ENCODE measurements around the gene GPC3. TPM values are rescaled to one million over a fixed set of nuclear protein-coding genes. Genes with fewer than 3 reads are reported as not detected.

The GPC3 gene
- total RNA-seq, 4 donors from 2014 or later = 1.4 to 5.8 (median 2.7) TPM

DNA sequence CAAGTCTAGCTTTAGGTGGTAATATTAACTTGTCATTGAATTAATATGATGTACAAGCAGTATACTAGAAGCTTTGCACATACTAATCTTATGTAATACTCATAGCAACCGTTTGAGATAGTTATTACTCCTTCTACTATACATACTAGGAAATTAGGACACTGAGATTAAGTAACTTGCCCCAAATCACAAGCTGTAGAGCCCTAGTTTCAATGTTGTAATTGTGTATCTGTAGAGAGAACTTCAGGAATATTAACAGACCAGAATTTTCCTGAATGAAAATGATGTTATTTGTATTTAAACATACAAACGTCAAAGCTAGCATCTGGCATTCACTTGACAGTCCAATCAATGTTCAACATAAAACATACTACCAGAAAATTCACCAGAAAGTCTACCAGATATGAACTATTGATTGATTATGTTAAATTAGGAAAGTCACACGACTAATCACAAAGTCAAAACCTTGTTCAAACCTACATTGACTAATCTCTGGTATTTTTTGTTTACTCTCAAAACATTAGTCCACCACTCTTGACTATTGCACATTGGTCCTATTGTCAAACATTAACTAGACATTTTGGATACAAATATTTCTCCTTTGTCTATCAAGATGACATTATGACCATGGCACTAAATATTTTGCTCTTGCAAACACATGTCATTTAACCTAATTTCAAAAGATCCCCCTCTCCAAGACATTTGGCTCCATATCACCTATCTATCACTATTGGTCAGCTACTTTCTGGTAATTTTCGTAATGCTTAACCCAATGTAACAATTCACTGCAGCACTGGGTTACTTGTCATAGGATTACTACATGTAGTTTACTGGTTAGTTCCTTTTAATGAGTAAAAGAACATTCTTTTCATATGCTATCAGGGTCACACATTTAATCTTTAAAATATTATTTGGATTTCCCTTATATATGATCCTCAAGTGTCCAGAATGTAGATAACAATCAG lies 100.7 kb downstream of the GPC3 start:
- no peaks in the 10 kb centered on the region for H3K9me3 ChIP-seq
- in situ Hi-C loops (cut with MboI; ENCODE audit: low sequenced_read_pairs in 4 of 4) (no loop called here), intact Hi-C loops (cut with DNase I; ENCODE audit: low total_unique reads) (no loop called here)
- H3K36me3 ChIP-seq = no peaks in the 10 kb centered on the region
- no peak overlapping the region for H3K27ac ChIP-seq
- no peak for ATAC-seq
- no peaks in the 10 kb centered on the region for H3K4me1 ChIP-seq
- no peak for DNase-seq
- TF ChIP-seq, protein P1, sequence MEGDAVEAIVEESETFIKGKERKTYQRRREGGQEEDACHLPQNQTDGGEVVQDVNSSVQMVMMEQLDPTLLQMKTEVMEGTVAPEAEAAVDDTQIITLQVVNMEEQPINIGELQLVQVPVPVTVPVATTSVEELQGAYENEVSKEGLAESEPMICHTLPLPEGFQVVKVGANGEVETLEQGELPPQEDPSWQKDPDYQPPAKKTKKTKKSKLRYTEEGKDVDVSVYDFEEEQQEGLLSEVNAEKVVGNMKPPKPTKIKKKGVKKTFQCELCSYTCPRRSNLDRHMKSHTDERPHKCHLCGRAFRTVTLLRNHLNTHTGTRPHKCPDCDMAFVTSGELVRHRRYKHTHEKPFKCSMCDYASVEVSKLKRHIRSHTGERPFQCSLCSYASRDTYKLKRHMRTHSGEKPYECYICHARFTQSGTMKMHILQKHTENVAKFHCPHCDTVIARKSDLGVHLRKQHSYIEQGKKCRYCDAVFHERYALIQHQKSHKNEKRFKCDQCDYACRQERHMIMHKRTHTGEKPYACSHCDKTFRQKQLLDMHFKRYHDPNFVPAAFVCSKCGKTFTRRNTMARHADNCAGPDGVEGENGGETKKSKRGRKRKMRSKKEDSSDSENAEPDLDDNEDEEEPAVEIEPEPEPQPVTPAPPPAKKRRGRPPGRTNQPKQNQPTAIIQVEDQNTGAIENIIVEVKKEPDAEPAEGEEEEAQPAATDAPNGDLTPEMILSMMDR (IDR thresholded peaks at IDR 0.05 in 4 of 5, conservative IDR thresholded peaks at IDR 0.05 in 1 of 5) = no peak
- no peak for TF ChIP-seq POLR2A (IDR thresholded peaks at IDR 0.05)
- H3K4me3 ChIP-seq = no peak overlapping the region
- no peaks in the 10 kb centered on the region for H3K27me3 ChIP-seq

DNA sequence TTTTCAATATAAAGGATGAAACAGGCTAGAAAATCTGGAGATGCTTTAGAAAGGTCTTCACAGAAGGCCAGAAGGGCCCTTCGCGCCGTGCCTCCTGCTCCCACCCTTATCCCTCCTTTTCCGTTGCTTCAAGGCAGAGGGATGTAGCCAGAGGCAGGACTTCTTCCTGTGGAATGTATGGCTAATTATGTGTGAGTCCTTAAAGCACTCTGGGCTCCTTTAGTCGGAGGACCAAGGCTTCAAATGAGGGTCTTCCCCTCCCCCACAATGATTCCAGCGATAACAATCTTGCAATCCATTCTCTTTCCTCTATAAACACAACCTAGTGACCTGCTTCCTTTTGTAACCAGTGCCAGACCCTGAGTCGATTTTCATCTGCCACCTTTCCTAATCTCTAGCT lies 103.5 kb downstream of the GPC3 start:
- Histone ChIP-seq H3K27me3 (no peaks in the 10 kb centered on the region), H3K27ac (no peak overlapping the region), H3K4me3 (no peak overlapping the region), H3K9me3 (no peaks in the 10 kb centered on the region), H3K4me1 (no peaks in the 10 kb centered on the region), H3K36me3 (no peaks in the 10 kb centered on the region)
- in situ Hi-C loops (cut with MboI; ENCODE audit: low sequenced_read_pairs in 4 of 4) (no loop called here), intact Hi-C loops (cut with DNase I; ENCODE audit: low total_unique reads) (no loop called here)
- ATAC-seq (no peak), DNase-seq (no peak)
- TF ChIP-seq, protein P1 (IDR thresholded peaks at IDR 0.05 in 4 of 5, conservative IDR thresholded peaks at IDR 0.05 in 1 of 5) = no peak
- no peak for TF ChIP-seq POLR2A (IDR thresholded peaks at IDR 0.05)

DNA sequence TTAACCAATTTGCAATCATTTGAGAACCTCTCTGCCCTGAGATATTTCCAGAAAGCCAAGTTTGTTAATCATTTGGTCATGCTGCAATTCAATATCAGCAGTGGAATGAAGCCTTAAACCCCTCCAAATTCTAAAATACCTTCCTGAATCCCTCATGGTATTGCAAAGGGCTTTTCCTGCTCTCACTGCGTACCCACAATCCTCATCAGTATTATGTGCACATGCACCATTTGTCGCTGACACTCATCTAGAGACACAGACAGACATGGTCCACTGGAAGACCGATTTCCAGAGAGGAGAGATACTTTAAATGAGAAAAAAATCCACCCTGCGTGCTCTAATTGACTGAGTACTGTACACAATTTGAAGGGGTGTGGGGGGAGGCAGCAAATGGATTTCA lies 104.4 kb downstream of the GPC3 start:
- in situ Hi-C loops (cut with MboI; ENCODE audit: low sequenced_read_pairs in 4 of 4) (no loop called here), intact Hi-C loops (cut with DNase I; ENCODE audit: low total_unique reads) (no loop called here)
- no peaks in the 10 kb centered on the region for H3K9me3 ChIP-seq
- no peaks in the 10 kb centered on the region for H3K36me3 ChIP-seq
- H3K27me3 ChIP-seq = no peaks in the 10 kb centered on the region
- no peak overlapping the region for H3K27ac ChIP-seq
- no peak overlapping the region for H3K4me3 ChIP-seq
- no peaks in the 10 kb centered on the region for H3K4me1 ChIP-seq
- ATAC-seq = no peak
- TF ChIP-seq POLR2A (IDR thresholded peaks at IDR 0.05) = no peak
- TF ChIP-seq, protein P1 (IDR thresholded peaks at IDR 0.05 in 4 of 5, conservative IDR thresholded peaks at IDR 0.05 in 1 of 5) = no peak
- DNase-seq = no peak

DNA sequence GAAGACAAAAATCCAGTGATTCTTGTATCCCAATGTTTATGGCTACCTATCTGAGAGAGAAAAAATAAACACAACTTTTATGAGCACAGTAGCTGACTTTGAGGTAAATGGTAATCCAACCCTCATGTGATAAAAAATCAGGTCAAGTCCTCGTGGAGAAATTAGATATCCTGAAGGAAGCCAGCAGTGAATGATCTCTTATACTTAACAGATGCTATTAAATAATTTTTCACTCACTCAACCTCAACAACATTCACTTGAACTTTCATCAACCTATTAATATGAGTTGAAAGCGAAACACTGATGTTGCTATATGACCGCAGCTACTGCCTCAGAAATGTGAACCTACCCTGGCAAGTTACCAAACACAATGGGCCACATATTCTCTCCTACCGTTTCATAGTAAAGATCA lies 105.4 kb downstream of the GPC3 start:
- Histone ChIP-seq H3K27me3 (no peaks in the 10 kb centered on the region), H3K36me3 (no peaks in the 10 kb centered on the region), H3K27ac (no peak overlapping the region), H3K9me3 (no peaks in the 10 kb centered on the region), H3K4me3 (no peak overlapping the region), H3K4me1 (no peaks in the 10 kb centered on the region)
- in situ Hi-C loops (cut with MboI; ENCODE audit: low sequenced_read_pairs in 4 of 4) (no loop called here), intact Hi-C loops (cut with DNase I; ENCODE audit: low total_unique reads) (no loop called here)
- no peak for DNase-seq
- no peak for ATAC-seq
- TF ChIP-seq, protein P1 (IDR thresholded peaks at IDR 0.05 in 4 of 5, conservative IDR thresholded peaks at IDR 0.05 in 1 of 5) = no peak
- TF ChIP-seq POLR2A (IDR thresholded peaks at IDR 0.05) = no peak
